K562 (cell line): ENCODE measurements around the gene TMCO1. TPM values are rescaled to one million over a fixed set of nuclear protein-coding genes. Genes with fewer than 3 reads are reported as not detected.

ENCODE experiments used
- CBFA2T2 ChIP-seq: fragments of 450-650 bp; conservative IDR thresholded peaks from 2 replicates; pipeline ENCODE4 v1.6.1; 2017; ENCODE audit warnings: mild to moderate bottlenecking
- CREB3 ChIP-seq: fragments of 450-650 bp; conservative IDR thresholded peaks from 2 replicates; pipeline ENCODE4 v1.6.1; 2016; ENCODE audit warnings: missing genetic modification characterization, low read depth, mild to moderate bottlenecking, missing compliant biosample characterization, moderate library complexity
- CREB5 ChIP-seq: fragments of 250-450 bp; sonication (Bioruptor Pico); IDR thresholded peaks from 2 replicates; pipeline ENCODE4 v1.5.0; 2020; ENCODE audit warnings: mild to moderate bottlenecking
- CREM ChIP-seq: IDR thresholded peaks from 2 replicates; pipeline ENCODE4 v1.6.1; 2014; ENCODE audit warnings: antibody characterized with exemption, low read depth
- CXXC5 ChIP-seq: fragments of 250-450 bp; sonication (Bioruptor Pico); IDR thresholded peaks from 2 replicates; pipeline ENCODE4 v1.8.0; 2022; ENCODE audit warnings: inconsistent platforms, mild to moderate bottlenecking, moderate library complexity
- ETV6 ChIP-seq, 3 experiments: fragments of 150-350 bp in 1 of 3; sonication (generic) in 1 of 3; formaldehyde crosslinking in 1 of 3; IDR thresholded peaks; 2 replicates each; pipeline versions ENCODE4 v1.6.1 to v1.8.0; 2014 to 2022; ENCODE audit warnings: borderline replicate concordance in 2 of 3, low read depth in 2 of 3, antibody characterized with exemption in 1 of 3, low read length in 1 of 3, mild to moderate bottlenecking in 1 of 3, missing genetic modification reagents in 1 of 3
- FOSL1 ChIP-seq: fragments of 200-800 bp; sonication (Bioruptor generic); conservative IDR thresholded peaks from 2 replicates; pipeline ENCODE4 v1.6.1; 2016; ENCODE audit warnings: missing genetic modification characterization, missing compliant biosample characterization
- LEF1 ChIP-seq: fragments of 450-650 bp; IDR thresholded peaks from 2 replicates; pipeline ENCODE4 v1.6.1; 2016; ENCODE audit warnings: mild to moderate bottlenecking
- MCM5 ChIP-seq: fragments of 450-650 bp; IDR thresholded peaks from 2 replicates; pipeline ENCODE4 v1.6.1; 2016; ENCODE audit warnings: low read depth
- MED1 ChIP-seq: sonication (generic); formaldehyde crosslinking; IDR thresholded peaks from 2 replicates; pipeline ENCODE4 v1.8.1; 2023; ENCODE audit warnings: missing genetic modification reagents, borderline replicate concordance
- MLX ChIP-seq, 2 experiments: fragments of 450-650 bp in 1 of 2; sonication (generic) in 1 of 2; formaldehyde crosslinking; conservative IDR thresholded peaks; 2 replicates each; pipeline versions ENCODE4 v1.4.0 to v1.8.1; 2020 to 2022; ENCODE audit warnings: mild to moderate bottlenecking in 1 of 2, missing genetic modification reagents in 1 of 2
- NFIC ChIP-seq: fragments of 450-650 bp; IDR thresholded peaks from 2 replicates; pipeline ENCODE4 v1.6.1; 2017; ENCODE audit warnings: mild to moderate bottlenecking, inconsistent platforms
- POLR2A ChIP-seq: fragments of 450-650 bp; conservative IDR thresholded peaks from 2 replicates; pipeline ENCODE4 v1.6.1; 2016
- PTTG1 ChIP-seq: fragments of 450-650 bp; IDR thresholded peaks from 2 replicates; pipeline ENCODE4 v1.6.1; 2016; ENCODE audit warnings: low read depth, mild to moderate bottlenecking, missing genetic modification characterization, missing compliant biosample characterization
- SAFB ChIP-seq: fragments of 200-400 bp; formaldehyde crosslinking; IDR thresholded peaks from 2 replicates; pipeline ENCODE4 v1.6.1; 2017; ENCODE audit warnings: low read depth, low read length, borderline replicate concordance
- SAP30 ChIP-seq: fragments of 200-600 bp; sonication (generic); IDR thresholded peaks from 2 replicates; pipeline ENCODE4 v1.6.1; 2012; ENCODE audit warnings: borderline replicate concordance, low read depth, mild to moderate bottlenecking, moderate library complexity, low read length, control low read depth, inconsistent platforms; ENCODE audit not compliant: insufficient read depth, poor library complexity, severe bottlenecking
- SMARCE1 ChIP-seq: fragments of 450-650 bp; IDR thresholded peaks from 2 replicates; pipeline ENCODE4 v1.7.1; 2016; ENCODE audit warnings: mild to moderate bottlenecking
- SP1 ChIP-seq: sonication (generic); formaldehyde crosslinking; IDR thresholded peaks from 2 replicates; pipeline ENCODE4 v1.8.1; 2022; ENCODE audit warnings: mild to moderate bottlenecking, missing genetic modification reagents
- TBL1XR1 ChIP-seq, 2 experiments: IDR thresholded peaks; 2 replicates each; pipeline ENCODE4 v1.6.1; 2012; ENCODE audit warnings: improper control_type of control experiment in 2 of 2, low read length in 2 of 2, mild to moderate bottlenecking in 1 of 2
- ZFP36 ChIP-seq: fragments of 150-350 bp; IDR thresholded peaks from 2 replicates; pipeline ENCODE4 v1.6.1; 2018; ENCODE audit warnings: low read length, low read depth; ENCODE audit not compliant: partially characterized antibody
- ZNF639 ChIP-seq, 2 experiments: fragments of 200-800 bp in 1 of 2; sonication (Bioruptor generic) in 1 of 2; sonication (generic) in 1 of 2; formaldehyde crosslinking in 1 of 2; IDR thresholded peaks in 1 of 2; conservative IDR thresholded peaks in 1 of 2; 2 replicates each; pipeline versions ENCODE4 v1.5.0 to v1.6.1; 2016 to 2020; ENCODE audit warnings: missing compliant biosample characterization in 1 of 2, missing genetic modification characterization in 1 of 2, missing genetic modification reagents in 1 of 2
- ZNF655 ChIP-seq: fragments of 250-450 bp; sonication (Bioruptor Pico); IDR thresholded peaks from 2 replicates; pipeline ENCODE4 v1.5.0; 2021
- polyA plus RNA-seq, 8 experiments: library from polyadenylated mRNA; depleted of rRNA in 4 of 8; stranded (reverse) in 5 of 8; unstranded in 3 of 8; fragments of >200 nt; fragmentation: Nextera tagmentation in 2 of 8; fragmentation: Illumina TruSeq in 1 of 8; extraction: Ambion mirVana in 2 of 8; extraction: Trizol in 1 of 8; gene quantifications; 2 replicates each; pipeline versions ENCODE4 v1.2.1 to v1.2.3, GENCODE V29; 2011 to 2014; ENCODE audit warnings: inconsistent platforms in 1 of 8, missing spikeins in 1 of 8
- total RNA-seq, 7 experiments: library from RNA; depleted of rRNA in 6 of 7; stranded (reverse); fragments of >200 nt in 6 of 7; fragmentation: Illumina TruSeq in 2 of 7; extraction: Trizol in 2 of 7; gene quantifications; 2 replicates each; pipeline versions ENCODE4 v1.2.1 to v1.2.3, GENCODE V29; 2011 to 2021; ENCODE audit warnings: low replicate concordance in 1 of 7

The TMCO1 gene
- total and polyA plus RNA-seq, 9 of the 15 experiments (the other 6 are each of a cell fraction or from before 2014, with no cell fraction given): 69.3 to 561 (median 175) TPM

GRCh38 chr1:165773324-165773965 lies 4.8 kb upstream of the TMCO1 start (continued):
- TF ChIP-seq SAFB: no peak
- no peak for TF ChIP-seq CREB5 (CRISPR knock-in tag)
- no peak for TF ChIP-seq MLX (CRISPR knock-in tag; conservative IDR thresholded peaks at IDR 0.05)
- TF ChIP-seq ETV6 (IDR thresholded peaks at IDR 0.05; ENCODE audit: borderline replicate concordance in 1 of 2, low read depth in 2 of 2, low read length in 1 of 2): no peak
- TF ChIP-seq ETV6 (CRISPR knock-in tag; IDR thresholded peaks at IDR 0.05; ENCODE audit: borderline replicate concordance): no peak
- TF ChIP-seq MCM5: no peak
- TF ChIP-seq SAP30: no peak
- TF ChIP-seq CBFA2T2: peak; percentile 50
- no peak for TF ChIP-seq CREB3 (tag)
- no peak for TF ChIP-seq SP1 (CRISPR knock-in tag)
- TF ChIP-seq CXXC5 (CRISPR knock-in tag): peak; percentile 62; the same call in 1 of the 2 replicates
- no peak for TF ChIP-seq PTTG1 (tag)
- peak; percentile 59 for TF ChIP-seq NFIC
- TF ChIP-seq LEF1: peak; percentile 36; the same call in 1 of the 2 replicates
- TF ChIP-seq ZFP36: no peak
- TF ChIP-seq ZNF655 (CRISPR knock-in tag): no peak
- TF ChIP-seq TBL1XR1 (IDR thresholded peaks at IDR 0.05; ENCODE audit: low read length in 2 of 2): 0 out of 4 replicates have a peak, but pooled peaks of 1 of the 2 experiments have one; percentile 20
- TF ChIP-seq SMARCE1: peak; percentile 76
- peak; percentile 94 for TF ChIP-seq FOSL1 (tag)
- TF ChIP-seq POLR2A: no peak
- TF ChIP-seq ZNF639 (CRISPR knock-in tag; conservative IDR thresholded peaks at IDR 0.05 in 1 of 2, IDR thresholded peaks at IDR 0.05 in 1 of 2): 0 out of 4 replicates have a peak, but pooled peaks of 1 of the 2 experiments have one; percentile 29
- peak; percentile 51; the same call in 1 of the 2 replicates for TF ChIP-seq CREM
- no peak for TF ChIP-seq MED1 (CRISPR knock-in tag)
